IMR-90 (cell line): ENCODE measurements around the gene PRICKLE2. TPM values are rescaled to one million over a fixed set of nuclear protein-coding genes. Genes with fewer than 3 reads are reported as not detected.
A peak's percentile ranks its signal among the peaks of the same experiment; 100 is the strongest.

Source experiments
- ATAC-seq: fragments of 200-7000 bp; cut with Tn5 transposase; 2 replicates; pipeline ENCODE4 v1.9.1; 2020; ENCODE audit warnings: low read depth, mild to moderate bottlenecking, moderate library complexity
- BruUV-seq: library from RNA; stranded (reverse); fragments of 400-500 nt; replicated peaks from 2 replicates; lab custom pipeline; 2021; lab: Mats Ljungman, UMichigan
- CTCF ChIA-PET: fragments of 300-600 bp; formaldehyde crosslinking; extraction: SDS; loops from one replicate; lab custom pipeline; 2021; ENCODE audit warnings: antibody characterized with exemption; lab: Yijun Ruan, JAX
- POLR2A ChIA-PET: fragments of 300-600 bp; sonication (Branson Sonifier 250); formaldehyde crosslinking; loops from one replicate; lab custom pipeline; 2022; ENCODE audit warnings: antibody characterized with exemption; ENCODE audit not compliant: unreplicated experiment; lab: Charles Lee
- DNase-seq: peaks from one replicate; pipeline ENCODE4 v3.0.0; 2013
- H2AFZ ChIP-seq: replicated peaks from 2 replicates; pipeline ENCODE3; 2013; ENCODE audit warnings: low read length, mild to moderate bottlenecking; ENCODE audit not compliant: poor library complexity
- H2AK5ac ChIP-seq: 2 replicates; pipeline ENCODE4 v1.6.1; 2013; ENCODE audit warnings: low read depth, low read length, inconsistent platforms
- H2AK9ac ChIP-seq: replicated peaks from 2 replicates; pipeline ENCODE3; 2013; ENCODE audit warnings: mild to moderate bottlenecking, low read depth, low read length, moderate library complexity; ENCODE audit not compliant: poor library complexity
- H2BK120ac ChIP-seq: 2 replicates; pipeline ENCODE4 v1.6.1; 2013; ENCODE audit warnings: low read depth, low read length, inconsistent platforms
- H2BK15ac ChIP-seq: 3 replicates; pipeline ENCODE4 v1.6.1; 2013; ENCODE audit warnings: low read depth, low read length, inconsistent platforms
- H2BK20ac ChIP-seq: 2 replicates; pipeline ENCODE4 v1.6.1; 2013; ENCODE audit warnings: low read depth, mild to moderate bottlenecking, inconsistent platforms, low read length, moderate library complexity
- H2BK5ac ChIP-seq: 2 replicates; pipeline ENCODE4 v1.6.1; 2013; ENCODE audit warnings: mild to moderate bottlenecking, low read depth, low read length, inconsistent platforms; ENCODE audit not compliant: poor library complexity, severe bottlenecking
- H3K14ac ChIP-seq: replicated peaks from 2 replicates; pipeline ENCODE4 v1.6.1; 2013; ENCODE audit warnings: low read depth, low read length, inconsistent platforms
- H3K18ac ChIP-seq: 2 replicates; pipeline ENCODE4 v1.6.1; 2013; ENCODE audit warnings: low read depth, low read length, control low read depth
- H3K23ac ChIP-seq: 2 replicates; pipeline ENCODE4 v1.6.1; 2013; ENCODE audit warnings: low read depth, low read length, inconsistent platforms
- H3K27ac ChIP-seq: 2 replicates; pipeline ENCODE4 v1.5.1; 2013; ENCODE audit warnings: mild to moderate bottlenecking, control low read depth, low read length; ENCODE audit not compliant: insufficient read depth
- H3K27me3 ChIP-seq: 2 replicates; pipeline ENCODE4 v1.6.1; 2013; ENCODE audit warnings: low read length; ENCODE audit not compliant: control insufficient read depth, insufficient read depth
- H3K36me3 ChIP-seq: 2 replicates; pipeline ENCODE4 v1.6.1; 2013; ENCODE audit warnings: low read length, mixed read lengths; ENCODE audit not compliant: control insufficient read depth, insufficient read depth
- H3K4ac ChIP-seq: 2 replicates; pipeline ENCODE4 v1.6.1; 2013; ENCODE audit warnings: low read depth, low read length, inconsistent platforms
- H3K4me1 ChIP-seq: 2 replicates; pipeline ENCODE4 v1.6.1; 2013; ENCODE audit warnings: low read length, mixed read lengths; ENCODE audit not compliant: control insufficient read depth, insufficient read depth
- H3K4me2 ChIP-seq: 2 replicates; pipeline ENCODE4 v1.6.1; 2013; ENCODE audit warnings: low read depth, mild to moderate bottlenecking, control low read depth, low read length, moderate library complexity
- H3K4me3 ChIP-seq: 2 replicates; pipeline ENCODE4 v1.5.1; 2013; ENCODE audit warnings: low read depth, mild to moderate bottlenecking, control low read depth, low read length, moderate library complexity; ENCODE audit not compliant: insufficient read depth
- H3K56ac ChIP-seq: 2 replicates; pipeline ENCODE4 v1.6.1; 2013; ENCODE audit warnings: low read length, inconsistent platforms; ENCODE audit not compliant: insufficient read depth; ENCODE audit errors: extremely low read depth
- H3K79me1 ChIP-seq, 2 experiments: 2 replicates each; pipeline ENCODE4 v1.6.1; 2013; ENCODE audit warnings: low read length in 2 of 2, inconsistent platforms in 1 of 2, low read depth in 1 of 2
- H3K9ac ChIP-seq: 2 replicates; pipeline ENCODE4 v1.6.1; 2013; ENCODE audit warnings: low read depth, low read length, control low read depth
- H3K9me1 ChIP-seq: 2 replicates; pipeline ENCODE4 v1.6.1; 2013; ENCODE audit warnings: low read length, inconsistent platforms; ENCODE audit not compliant: insufficient read depth
- H3K9me3 ChIP-seq: 2 replicates; pipeline ENCODE4 v1.6.1; 2013; ENCODE audit warnings: low read length; ENCODE audit not compliant: control insufficient read depth, insufficient read depth
- H4K20me1 ChIP-seq: 2 replicates; pipeline ENCODE4 v1.6.1; 2013; ENCODE audit warnings: low read length, inconsistent platforms; ENCODE audit not compliant: insufficient read depth
- H4K5ac ChIP-seq: 2 replicates; pipeline ENCODE4 v1.6.1; 2013; ENCODE audit warnings: mild to moderate bottlenecking, low read depth, low read length, control low read depth
- H4K8ac ChIP-seq, 2 experiments: 2 replicates each; pipeline ENCODE4 v1.6.1; 2013; ENCODE audit warnings: low read depth in 2 of 2, low read length in 2 of 2, control low read depth in 1 of 2, inconsistent platforms in 1 of 2
- H4K91ac ChIP-seq: 2 replicates; pipeline ENCODE4 v1.6.1; 2013; ENCODE audit warnings: low read depth, low read length, inconsistent platforms; ENCODE audit not compliant: insufficient read depth
- CEBPB ChIP-seq: IDR thresholded peaks from 2 replicates; pipeline ENCODE4 v1.6.1; 2012; ENCODE audit warnings: low read depth, low read length, improper control_type of control experiment
- FOS ChIP-seq: fragments of 150-350 bp; IDR thresholded peaks from 2 replicates; pipeline ENCODE4 v1.6.1; 2016; ENCODE audit warnings: low read depth, low read length
- MAFK ChIP-seq: IDR thresholded peaks from 2 replicates; pipeline ENCODE4 v1.6.1; 2012; ENCODE audit warnings: low read depth, low read length, improper control_type of control experiment
- MAZ ChIP-seq: IDR thresholded peaks from 2 replicates; pipeline ENCODE4 v1.6.1; 2012; ENCODE audit warnings: low read depth, mild to moderate bottlenecking, low read length, improper control_type of control experiment, moderate library complexity, borderline replicate concordance
- MXI1 ChIP-seq: IDR thresholded peaks from 2 replicates; pipeline ENCODE4 v1.6.1; 2012; ENCODE audit warnings: low read depth, mild to moderate bottlenecking, low read length, moderate library complexity, borderline replicate concordance
- POLR2A ChIP-seq: IDR thresholded peaks from 2 replicates; pipeline ENCODE4 v1.6.1; 2012; ENCODE audit warnings: mild to moderate bottlenecking, low read depth, low read length
- RFX5 ChIP-seq: IDR thresholded peaks from 2 replicates; pipeline ENCODE4 v1.8.0; 2012; ENCODE audit warnings: low read depth, mild to moderate bottlenecking, low read length, moderate library complexity
- USF2 ChIP-seq: fragments of 150-350 bp; IDR thresholded peaks from 2 replicates; pipeline ENCODE4 v1.6.1; 2017; ENCODE audit warnings: mild to moderate bottlenecking, antibody characterized with exemption, low read length, low read depth
- WGBS, 2 experiments: methylation state at CpG; one replicate each; pipeline versions ENCODE4 v1.1.5 to v1.1.7; 2013; ENCODE audit warnings: missing lambda C conversion rate in 2 of 2; ENCODE audit not compliant: insufficient read length in 1 of 2; ENCODE audit errors: extremely low coverage in 2 of 2; 5-methylcytosine and 5-hydroxymethylcytosine counted together
- dilution Hi-C: fragments of 300-500 bp; cut with HindIII; formaldehyde crosslinking; loops from one replicate; pipeline ENCODE4 v1.14.3; 2018; ENCODE audit warnings: low sequenced_read_pairs; ENCODE audit not compliant: unreplicated experiment
- in situ Hi-C: fragments of 300-500 bp; cut with MboI; formaldehyde crosslinking; loops from 3 replicates; pipeline ENCODE4 v1.14.3; 2019; ENCODE audit warnings: low sequenced_read_pairs, inconsistent platforms, mixed read lengths
- intact Hi-C: fragments of 100-400 bp; cut with micrococcal nuclease; formaldehyde crosslinking; loops from 2 replicates; pipeline ENCODE4 v1.10.0; 2022
- polyA plus RNA-seq, 3 experiments: library from polyadenylated mRNA; depleted of rRNA; stranded (reverse); fragments of >200 nt; gene quantifications; 2 replicates each; pipeline ENCODE4 v1.2.3, GENCODE V29; 2012; ENCODE audit warnings: low replicate concordance in 1 of 3
- total RNA-seq: library from RNA; depleted of rRNA; stranded (reverse); fragments of >200 nt; gene quantifications from 2 replicates; pipeline ENCODE4 v1.2.3, GENCODE V29; 2012
- TF ChIP-seq, protein P1 (sequence below): fragments of 150-350 bp; IDR thresholded peaks from 2 replicates; pipeline ENCODE4 v1.6.1; 2016; ENCODE audit warnings: low read depth, mild to moderate bottlenecking, low read length, moderate library complexity, borderline replicate concordance
- TF ChIP-seq, protein P2 (sequence below): conservative IDR thresholded peaks from 2 replicates; pipeline ENCODE4 v1.5.1; 2012; ENCODE audit warnings: mild to moderate bottlenecking, low read depth, low read length, improper control_type of control experiment

PRICKLE2 gene
- total and polyA plus RNA-seq, 2 of the 4 experiments (the other 2 are of a cell fraction) = 4.1 to 14.2 TPM

DNA sequence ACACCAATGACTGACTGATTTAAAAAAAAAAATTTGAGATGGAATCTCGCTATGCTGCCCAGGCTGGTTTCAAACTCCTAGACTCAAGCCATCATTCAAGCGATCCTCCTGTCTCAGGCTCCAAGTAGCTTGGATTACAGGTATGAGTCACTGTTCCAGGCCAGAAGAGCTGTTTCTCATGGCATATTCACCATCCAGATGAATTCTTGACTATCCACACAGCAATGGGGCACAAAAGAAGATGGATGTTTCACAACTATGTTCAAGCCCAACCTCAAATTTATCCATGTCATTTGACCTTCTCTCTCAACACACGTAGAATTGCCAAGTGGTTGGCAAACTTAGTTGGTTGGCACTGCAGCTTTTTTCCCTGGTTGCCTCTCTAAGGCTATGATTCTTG is 40.6 kb downstream of the PRICKLE2 start:
- Histone ChIP-seq H3K14ac (peak overlapping the region; percentile 12; the same call in 1 of the 2 replicates), H2AK9ac (no peak overlapping the region), H2BK20ac (0 out of 2 replicates have a peak overlapping the region, but pooled peaks have one; percentile 18), H2BK15ac (no peak overlapping the region), H2AK5ac (peak overlapping the region; percentile 3; the same call in 1 of the 2 replicates), H3K79me1 (peaks cover 24 to 67% of the 10 kb centered on the region in 2 experiments), H3K4me2 (no peak overlapping the region), H4K20me1 (peaks cover 8% of the 10 kb centered on the region), H3K4ac (peak overlapping the region; percentile 39; the same call in 1 of the 2 replicates), H2BK120ac (no peak overlapping the region; the same call in 1 of the 2 replicates), H4K5ac (no peak overlapping the region), H3K4me1 (peaks cover 23% of the 10 kb centered on the region), H3K27ac (no peak overlapping the region), H3K4me3 (no peak overlapping the region), H4K8ac (no peak overlapping the region), H3K56ac (no peak overlapping the region), H2BK5ac (peak overlapping the region; percentile 28), H3K9me1 (peaks cover 28% of the 10 kb centered on the region), H3K9ac (no peak overlapping the region), H3K36me3 (peaks cover 5% of the 10 kb centered on the region; the same call in 1 of the 2 replicates), H3K9me3 (no peaks in the 10 kb centered on the region), H3K23ac (0 out of 2 replicates have a peak overlapping the region, but pooled peaks have one; percentile 30), H2AFZ (no peak overlapping the region), H3K18ac (no peak overlapping the region; the same call in 1 of the 2 replicates), H3K27me3 (no peaks in the 10 kb centered on the region), H4K91ac (peak overlapping the region; percentile 20; the same call in 1 of the 2 replicates)
- ATAC-seq (no peak), DNase-seq (peak; percentile 71)
- intact Hi-C loops = loop anchor here (5.0 kb wide), 1 partner anchor 158 kb away; no protein-coding TSS in a partner anchor
- CTCF ChIA-PET = interaction anchor here (0.6 to 1.5 kb wide), 2 partner anchors 154 to 1587 kb away, joined by 4 to 5 read pairs; no protein-coding TSS in a partner anchor
- BruUV-seq = no TSS peak
- TF ChIP-seq CEBPB (peak; percentile 55), FOS (peak; percentile 28; the same call in 1 of the 2 replicates), POLR2A (no peak), USF2 (no peak), MAZ (no peak), RFX5 (no peak), MXI1 (no peak), MAFK (no peak)
- TF ChIP-seq, protein P1, sequence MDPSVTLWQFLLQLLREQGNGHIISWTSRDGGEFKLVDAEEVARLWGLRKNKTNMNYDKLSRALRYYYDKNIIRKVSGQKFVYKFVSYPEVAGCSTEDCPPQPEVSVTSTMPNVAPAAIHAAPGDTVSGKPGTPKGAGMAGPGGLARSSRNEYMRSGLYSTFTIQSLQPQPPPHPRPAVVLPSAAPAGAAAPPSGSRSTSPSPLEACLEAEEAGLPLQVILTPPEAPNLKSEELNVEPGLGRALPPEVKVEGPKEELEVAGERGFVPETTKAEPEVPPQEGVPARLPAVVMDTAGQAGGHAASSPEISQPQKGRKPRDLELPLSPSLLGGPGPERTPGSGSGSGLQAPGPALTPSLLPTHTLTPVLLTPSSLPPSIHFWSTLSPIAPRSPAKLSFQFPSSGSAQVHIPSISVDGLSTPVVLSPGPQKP = no peak
- TF ChIP-seq, protein P2, sequence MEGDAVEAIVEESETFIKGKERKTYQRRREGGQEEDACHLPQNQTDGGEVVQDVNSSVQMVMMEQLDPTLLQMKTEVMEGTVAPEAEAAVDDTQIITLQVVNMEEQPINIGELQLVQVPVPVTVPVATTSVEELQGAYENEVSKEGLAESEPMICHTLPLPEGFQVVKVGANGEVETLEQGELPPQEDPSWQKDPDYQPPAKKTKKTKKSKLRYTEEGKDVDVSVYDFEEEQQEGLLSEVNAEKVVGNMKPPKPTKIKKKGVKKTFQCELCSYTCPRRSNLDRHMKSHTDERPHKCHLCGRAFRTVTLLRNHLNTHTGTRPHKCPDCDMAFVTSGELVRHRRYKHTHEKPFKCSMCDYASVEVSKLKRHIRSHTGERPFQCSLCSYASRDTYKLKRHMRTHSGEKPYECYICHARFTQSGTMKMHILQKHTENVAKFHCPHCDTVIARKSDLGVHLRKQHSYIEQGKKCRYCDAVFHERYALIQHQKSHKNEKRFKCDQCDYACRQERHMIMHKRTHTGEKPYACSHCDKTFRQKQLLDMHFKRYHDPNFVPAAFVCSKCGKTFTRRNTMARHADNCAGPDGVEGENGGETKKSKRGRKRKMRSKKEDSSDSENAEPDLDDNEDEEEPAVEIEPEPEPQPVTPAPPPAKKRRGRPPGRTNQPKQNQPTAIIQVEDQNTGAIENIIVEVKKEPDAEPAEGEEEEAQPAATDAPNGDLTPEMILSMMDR = no peak
- dilution Hi-C loops = no loop called here
- in situ Hi-C loops = no loop called here
- WGBS, 2 experiments = no CpG with 5 or more reads among the region's 3 CpGs
- POLR2A ChIA-PET = no interaction called here
